Activated CD4-positive, alpha-beta memory T cell treated with anti-CD3 and anti-CD28 coated beads, Interleukin-2, amount 10 ng/mL, durations not matched to agents 7 days and 5 days (primary cell): Measurements from ENCODE around the gene DIS3L2. TPM values are rescaled to one million over a fixed set of nuclear protein-coding genes. Genes with fewer than 3 reads are reported as not detected.
A peak's percentile ranks its signal among the peaks of the same experiment; 100 is the strongest.

Source experiments
- CTCF ChIA-PET: fragments of 350-600 bp; sonication (Branson Sonifier 250); formaldehyde crosslinking; loops from one replicate; lab custom pipeline; 2021; ENCODE audit warnings: antibody characterized with exemption, inconsistent platforms; lab: Charles Lee
- POLR2A ChIA-PET: fragments of 350-600 bp; sonication (Branson Sonifier 250); formaldehyde crosslinking; loops from one replicate; lab custom pipeline; 2021; ENCODE audit warnings: antibody characterized with exemption; lab: Charles Lee
- DNase-seq: peaks from one replicate; pipeline ENCODE4 v3.0.0-alpha.2; 2020
- H3K27ac Mint-ChIP-seq: one replicate; pipeline ENCODE4 v1.8.0; 2021; ENCODE audit warnings: mild to moderate bottlenecking, mixed read lengths
- H3K27me3 Mint-ChIP-seq: one replicate; pipeline ENCODE4 v1.8.0; 2021; ENCODE audit warnings: mixed read lengths
- H3K36me3 Mint-ChIP-seq: one replicate; pipeline ENCODE4 v1.8.0; 2021; ENCODE audit warnings: low read depth, mixed read lengths
- H3K4me1 Mint-ChIP-seq: one replicate; pipeline ENCODE4 v1.8.0; 2021; ENCODE audit warnings: mixed read lengths
- H3K4me3 Mint-ChIP-seq: one replicate; pipeline ENCODE4 v1.8.0; 2021; ENCODE audit warnings: mild to moderate bottlenecking, mixed read lengths
- H3K9me3 Mint-ChIP-seq: one replicate; pipeline ENCODE4 v1.8.0; 2021; ENCODE audit warnings: mixed read lengths
- total RNA-seq, 2 experiments: library from RNA; stranded (reverse); gene quantifications; one replicate each; pipeline ENCODE4 v1.2.3, GENCODE V29; 2021

The DIS3L2 gene
- total RNA-seq, 2 experiments from 2014 or later: 25.8 to 30.6 TPM

- Mint-ChIP-seq H3K27me3 (peaks cover 49% of the 10 kb centered on the region), H3K9me3 (no peaks in the 10 kb centered on the region), H3K4me1 (peaks cover 12% of the 10 kb centered on the region), H3K27ac (no peak overlapping the region), H3K4me3 (no peak overlapping the region), H3K36me3 (no peaks in the 10 kb centered on the region)
- DNase-seq: no peak
- ChIA-PET CTCF (interaction anchor here (0.8 to 3.8 kb wide), 13 partner anchors 89 to 439 kb away, joined by 3 to 22 read pairs (median 3); no protein-coding TSS in a partner anchor), POLR2A (interaction anchor here (2.2 kb wide), 1 partner anchor 216 kb away, joined by 6 read pairs; no protein-coding TSS in a partner anchor)
Observed at GRCh38 chr2:231924889-231925275, 36.6 kb upstream of the DIS3L2 start.

- Mint-ChIP-seq H3K36me3 (no peaks in the 10 kb centered on the region), H3K9me3 (no peaks in the 10 kb centered on the region), H3K4me3 (peak overlapping the region; percentile 24), H3K27me3 (peaks cover 49% of the 10 kb centered on the region), H3K4me1 (peaks cover 12% of the 10 kb centered on the region), H3K27ac (no peak overlapping the region)
- CTCF ChIA-PET: interaction anchor here (0.8 to 3.8 kb wide), 17 partner anchors 89 to 511 kb away, joined by 3 to 22 read pairs (median 3); no protein-coding TSS in a partner anchor
- DNase-seq: peak; percentile 70
- POLR2A ChIA-PET: interaction anchor here (2.2 kb wide), 1 partner anchor 216 kb away, joined by 6 read pairs; no protein-coding TSS in a partner anchor
Observed at GRCh38 chr2:231925303-231926179, 36.0 kb upstream of the DIS3L2 start.

- Mint-ChIP-seq H3K9me3 (no peaks in the 10 kb centered on the region), H3K4me3 (peak within 1 kb of the TSS; percentile 30), H3K36me3 (no peaks in the 10 kb centered on the region), H3K27me3 (peaks cover 48% of the 10 kb centered on the region), H3K4me1 (peaks cover 12% of the 10 kb centered on the region), H3K27ac (no peak within 1 kb of the TSS)
- ChIA-PET CTCF (interaction anchor here (0.8 to 3.8 kb wide), 12 partner anchors 187 to 510 kb away, joined by 3 to 22 read pairs (median 4); no protein-coding TSS in a partner anchor), POLR2A (interaction anchor here (2.2 kb wide), 1 partner anchor 215 kb away, joined by 6 read pairs; no protein-coding TSS in a partner anchor)
- peak; percentile 55 for DNase-seq
Observed at GRCh38 chr2:231926180-231926741, 35.3 kb upstream of the DIS3L2 start, which contains the start of gene NPPC. TSS of gene NPPC (minus strand) at chr2:231926396. CDS start at chr2:231926249, 147 bp downstream.

- Mint-ChIP-seq H3K27me3 (peaks cover 48% of the 10 kb centered on the region), H3K27ac (no peak overlapping the region), H3K4me1 (peaks cover 12% of the 10 kb centered on the region), H3K36me3 (no peaks in the 10 kb centered on the region), H3K9me3 (no peaks in the 10 kb centered on the region), H3K4me3 (peak overlapping the region; percentile 30)
- CTCF ChIA-PET: interaction anchor here (0.8 to 3.8 kb wide), 7 partner anchors 216 to 510 kb away, joined by 3 to 22 read pairs (median 5); no protein-coding TSS in a partner anchor
- POLR2A ChIA-PET: interaction anchor here (2.2 kb wide), 1 partner anchor 214 kb away, joined by 6 read pairs; no protein-coding TSS in a partner anchor
- DNase-seq: peak; percentile 21
Observed at GRCh38 chr2:231926761-231927565, 34.5 kb upstream of the DIS3L2 start.

- no peak overlapping the region for H3K27ac Mint-ChIP-seq
Observed at GRCh38 chr2:231927566-231927890, 34.0 kb upstream of the DIS3L2 start.

GRCh38 chr2:231928481-231928880 is 33.0 kb upstream of the DIS3L2 start:
- ChIA-PET CTCF (interaction anchor here (0.8 to 1.2 kb wide), 2 partner anchors 28 to 212 kb away, joined by 4 to 6 read pairs; no protein-coding TSS in a partner anchor), POLR2A (no interaction called here)
- Mint-ChIP-seq H3K9me3 (no peaks in the 10 kb centered on the region), H3K27me3 (peaks cover 50% of the 10 kb centered on the region), H3K36me3 (no peaks in the 10 kb centered on the region), H3K4me3 (no peak overlapping the region), H3K4me1 (peaks cover 12% of the 10 kb centered on the region), H3K27ac (no peak overlapping the region)
- DNase-seq: no peak

More at GRCh38 chr2:231927566-231927890, 34.0 kb upstream of the DIS3L2 start:
- H3K27me3 Mint-ChIP-seq: peaks cover 48% of the 10 kb centered on the region
- no peak overlapping the region for H3K4me3 Mint-ChIP-seq
- CTCF ChIA-PET: interaction anchor here (3.6 to 3.8 kb wide), 2 partner anchors 215 to 363 kb away, joined by 16 to 22 read pairs; no protein-coding TSS in a partner anchor
- DNase-seq: peak; percentile 12
- POLR2A ChIA-PET: no interaction called here
- H3K9me3 Mint-ChIP-seq: no peaks in the 10 kb centered on the region
- H3K4me1 Mint-ChIP-seq: peaks cover 12% of the 10 kb centered on the region
- H3K36me3 Mint-ChIP-seq: no peaks in the 10 kb centered on the region

GRCh38 chr2:231928901-231929725 is 32.4 kb upstream of the DIS3L2 start:
- ChIA-PET POLR2A (no interaction called here), CTCF (interaction anchor here (0.7 to 1.7 kb wide), 4 partner anchors 11 to 211 kb away, joined by 3 to 6 read pairs (median 5); no protein-coding TSS in a partner anchor)
- Mint-ChIP-seq H3K27ac (no peak overlapping the region), H3K9me3 (no peaks in the 10 kb centered on the region), H3K4me1 (peaks cover 11% of the 10 kb centered on the region), H3K4me3 (no peak overlapping the region), H3K27me3 (peaks cover 43% of the 10 kb centered on the region), H3K36me3 (no peaks in the 10 kb centered on the region)
- peak; percentile 13 for DNase-seq

- H3K36me3 Mint-ChIP-seq: no peaks in the 10 kb centered on the region
- ChIA-PET CTCF (interaction anchor here (1.7 kb wide), 2 partner anchors 10 to 386 kb away, joined by 5 to 6 read pairs; no protein-coding TSS in a partner anchor), POLR2A (no interaction called here)
- H3K27ac Mint-ChIP-seq: no peak overlapping the region
- peaks cover 9% of the 10 kb centered on the region for H3K4me1 Mint-ChIP-seq
- H3K9me3 Mint-ChIP-seq: no peaks in the 10 kb centered on the region
- DNase-seq: peak; percentile 25
- H3K27me3 Mint-ChIP-seq: peaks cover 34% of the 10 kb centered on the region
- no peak overlapping the region for H3K4me3 Mint-ChIP-seq
Observed at GRCh38 chr2:231929961-231930592, 31.4 kb upstream of the DIS3L2 start.

- Mint-ChIP-seq H3K27ac (no peak overlapping the region), H3K4me1 (peaks cover 9% of the 10 kb centered on the region), H3K4me3 (no peak overlapping the region), H3K36me3 (no peaks in the 10 kb centered on the region), H3K9me3 (no peaks in the 10 kb centered on the region), H3K27me3 (peaks cover 32% of the 10 kb centered on the region)
- POLR2A ChIA-PET: no interaction called here
- CTCF ChIA-PET: interaction anchor here (1.1 to 1.7 kb wide), 3 partner anchors 10 to 385 kb away, joined by 3 to 6 read pairs (median 5); no protein-coding TSS in a partner anchor
- DNase-seq: peak; percentile 9
Observed at GRCh38 chr2:231930593-231931281, 30.8 kb upstream of the DIS3L2 start.

GRCh38 chr2:231931481-231931915 is 30.0 kb upstream of the DIS3L2 start:
- no peaks in the 10 kb centered on the region for H3K9me3 Mint-ChIP-seq
- ChIA-PET POLR2A (no interaction called here), CTCF (interaction anchor here (1.1 to 1.7 kb wide), 2 partner anchors 362 to 384 kb away, joined by 3 to 5 read pairs; no protein-coding TSS in a partner anchor)
- H3K4me1 Mint-ChIP-seq: peaks cover 8% of the 10 kb centered on the region
- peak; percentile 10 for DNase-seq
- no peak overlapping the region for H3K27ac Mint-ChIP-seq
- no peak overlapping the region for H3K4me3 Mint-ChIP-seq
- H3K27me3 Mint-ChIP-seq: peaks cover 31% of the 10 kb centered on the region
- no peaks in the 10 kb centered on the region for H3K36me3 Mint-ChIP-seq

GRCh38 chr2:231932711-231932970 is 28.9 kb upstream of the DIS3L2 start:
- Mint-ChIP-seq H3K9me3 (no peaks in the 10 kb centered on the region), H3K4me1 (no peaks in the 10 kb centered on the region), H3K27me3 (peaks cover 19% of the 10 kb centered on the region), H3K36me3 (no peaks in the 10 kb centered on the region), H3K27ac (no peak overlapping the region), H3K4me3 (no peak overlapping the region)
- POLR2A ChIA-PET: no interaction called here
- CTCF ChIA-PET: no interaction called here
- no peak for DNase-seq
